Measurements from ENCODE around the gene APLN.
A peak's percentile ranks its signal among the peaks of the same experiment; 100 is the strongest.

APLN gene

GRCh38 chrX:129654652-129655546 is at the start of gene APLN:
Gene APLN (minus strand): TSS chrX:129654956. CDS start chrX:129654630, 326 bp downstream.
- no peak for DNase-seq

GRCh38 chrX:129704491-129704890 is 49.7 kb upstream of the APLN start:
- no peak for DNase-seq

DNA sequence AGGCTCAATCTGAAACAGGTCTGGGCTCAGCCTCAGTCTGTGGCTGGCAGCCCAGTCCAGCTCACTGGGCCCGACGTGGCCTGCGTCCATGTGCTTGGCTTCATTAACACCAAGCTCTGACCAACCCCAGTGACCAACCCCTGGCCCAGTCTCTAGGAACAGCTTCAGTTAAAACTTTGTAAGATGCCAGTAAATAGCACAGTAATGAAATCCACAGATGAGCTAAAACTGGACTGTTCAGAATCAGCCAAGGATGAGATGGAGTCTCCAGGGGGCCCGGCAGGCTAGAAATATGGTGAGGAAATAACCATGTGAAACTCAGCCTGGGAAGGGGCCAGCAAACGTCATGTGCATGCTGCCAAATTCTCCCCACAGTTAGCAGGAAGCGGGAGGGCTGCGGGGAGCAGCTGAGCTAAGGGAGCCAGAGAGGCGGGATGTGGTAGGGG is 46.9 kb upstream of the APLN start:
- DNase-seq: no peak

GRCh38 chrX:129700536-129700935 is 45.8 kb upstream of the APLN start:
- no peak for DNase-seq

DNA sequence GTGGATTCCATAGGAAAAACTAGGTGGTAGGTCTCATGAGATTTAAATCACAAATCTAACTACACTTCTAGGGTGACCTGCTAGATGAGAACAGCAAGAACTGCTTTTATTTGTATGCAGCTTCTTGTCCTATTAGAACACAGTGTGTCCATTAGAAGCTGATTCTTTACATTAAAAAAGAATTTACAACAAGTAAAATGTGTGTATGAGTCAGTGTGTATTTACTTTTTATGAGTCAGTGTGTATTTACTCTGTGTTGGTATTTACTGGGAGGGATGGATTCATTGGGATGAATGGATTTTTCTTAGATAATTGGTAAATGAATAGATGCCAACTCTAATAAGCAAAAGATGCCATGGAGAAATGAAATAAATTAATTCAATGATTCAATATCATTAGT is 43.4 kb upstream of the APLN start:
- no peak for DNase-seq

DNA sequence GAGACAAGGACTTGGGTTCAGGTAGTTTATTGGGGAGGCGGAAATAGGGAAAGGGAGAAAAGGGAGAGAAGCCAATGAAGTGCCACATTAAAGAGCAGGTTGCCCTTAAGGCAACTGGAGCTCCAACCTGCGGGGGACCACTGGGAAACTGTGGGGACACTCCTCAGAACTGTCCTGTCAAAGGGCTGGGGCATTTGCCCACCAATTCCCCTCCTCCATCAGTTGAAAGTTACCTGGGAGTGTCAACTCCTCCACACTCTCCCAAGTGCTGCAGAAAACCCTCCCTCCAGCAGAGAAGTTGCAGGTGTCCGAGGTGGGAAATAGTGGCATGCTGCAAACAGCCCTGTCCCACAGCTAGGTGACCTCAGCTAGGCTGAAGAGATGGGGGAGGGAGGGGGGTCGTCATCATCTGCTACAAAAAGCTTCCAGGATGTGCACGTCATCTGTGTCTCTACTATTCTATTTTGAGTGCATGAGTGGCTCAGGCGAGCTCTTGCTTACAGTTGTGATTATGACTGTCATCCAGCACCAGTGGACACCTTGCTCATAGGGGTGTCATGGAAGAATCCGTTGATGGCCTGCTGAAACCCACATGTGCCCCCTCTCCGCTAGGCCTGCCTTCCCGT is 42.6 kb upstream of the APLN start:
- DNase-seq: no peak

DNA sequence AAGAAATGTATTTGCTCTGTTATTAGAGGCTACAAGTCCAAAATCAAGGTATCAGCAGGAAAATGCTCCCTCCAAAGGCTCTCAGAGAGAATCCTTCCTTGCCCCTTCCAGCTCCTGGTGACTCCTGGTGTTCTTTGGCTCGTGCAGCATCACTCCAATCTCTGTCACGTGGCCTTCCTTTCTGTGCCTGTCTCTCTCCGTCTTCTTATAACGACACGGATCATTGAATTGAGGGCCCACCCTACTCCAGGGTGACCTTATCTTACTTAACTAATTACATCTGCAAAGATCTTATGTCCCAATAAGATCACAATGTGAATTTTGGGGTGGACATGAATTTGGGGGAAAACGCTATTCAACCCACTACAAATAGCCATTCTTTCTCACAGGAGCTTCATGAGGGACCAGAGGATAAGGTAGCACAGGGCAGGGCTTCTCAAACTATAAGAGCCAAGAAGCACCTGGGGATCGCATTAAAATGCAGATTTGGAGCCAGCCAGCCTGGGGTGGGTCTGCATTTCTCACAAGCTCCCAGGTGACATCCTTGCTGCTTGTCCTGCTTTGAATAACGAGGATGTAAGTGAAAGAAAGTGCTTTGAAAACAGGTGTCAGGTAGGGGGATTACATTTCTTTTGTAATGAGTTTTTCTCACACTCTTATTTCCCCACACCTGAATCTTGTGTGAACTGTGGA is 41.9 kb upstream of the APLN start:
- no peak for DNase-seq

- no peak for DNase-seq
Measured at GRCh38 chrX:129695937-129696336, 41.2 kb upstream of the APLN start.

DNA sequence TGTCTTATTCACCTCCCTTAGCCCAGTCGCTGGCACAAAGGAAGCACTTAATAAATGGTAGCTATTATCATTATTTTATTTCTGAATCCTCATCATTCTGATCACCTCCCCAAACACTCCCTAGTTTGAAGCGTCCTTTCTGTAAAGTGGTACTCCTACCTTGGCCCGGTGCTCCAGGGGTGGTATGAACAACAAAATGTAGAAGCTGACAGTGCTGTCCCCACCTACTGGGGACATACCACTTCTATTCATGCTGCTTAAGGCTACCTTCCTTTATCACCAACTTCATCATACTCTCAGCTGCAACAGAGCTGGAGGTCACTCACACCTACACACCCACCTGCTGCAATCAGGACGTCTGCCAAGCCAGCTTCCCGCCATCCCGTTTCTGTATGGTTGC is 40.8 kb upstream of the APLN start:
- no peak for DNase-seq

GRCh38 chrX:129694805-129695204 is 40.0 kb upstream of the APLN start:
- no peak for DNase-seq

GRCh38 chrX:129693354-129693753 is 38.6 kb upstream of the APLN start:
- DNase-seq: no peak

DNA sequence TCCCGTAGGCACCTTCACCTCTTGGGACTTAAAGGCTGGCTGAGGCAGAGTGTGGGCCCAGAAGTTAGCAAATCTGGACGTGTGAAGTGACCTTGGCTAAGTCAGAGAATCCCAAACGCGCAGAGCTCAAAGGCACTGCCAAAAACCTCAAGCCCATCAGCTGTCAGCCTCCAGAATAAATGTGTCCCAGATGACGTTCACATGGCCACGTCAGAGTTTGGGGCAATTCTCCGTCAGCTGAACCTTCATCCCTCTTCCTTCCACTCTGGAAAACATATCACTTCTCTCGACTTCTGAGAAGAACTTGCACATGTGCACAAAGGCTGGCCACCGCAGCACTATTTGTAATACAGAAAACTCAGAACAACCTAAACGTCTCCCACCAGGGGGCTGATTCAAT is 35.7 kb upstream of the APLN start:
- DNase-seq: no peak

GRCh38 chrX:129689796-129690195 is 35.0 kb upstream of the APLN start:
- no peak for DNase-seq

GRCh38 chrX:129688097-129688496 is 33.3 kb upstream of the APLN start:
- DNase-seq: no peak

DNA sequence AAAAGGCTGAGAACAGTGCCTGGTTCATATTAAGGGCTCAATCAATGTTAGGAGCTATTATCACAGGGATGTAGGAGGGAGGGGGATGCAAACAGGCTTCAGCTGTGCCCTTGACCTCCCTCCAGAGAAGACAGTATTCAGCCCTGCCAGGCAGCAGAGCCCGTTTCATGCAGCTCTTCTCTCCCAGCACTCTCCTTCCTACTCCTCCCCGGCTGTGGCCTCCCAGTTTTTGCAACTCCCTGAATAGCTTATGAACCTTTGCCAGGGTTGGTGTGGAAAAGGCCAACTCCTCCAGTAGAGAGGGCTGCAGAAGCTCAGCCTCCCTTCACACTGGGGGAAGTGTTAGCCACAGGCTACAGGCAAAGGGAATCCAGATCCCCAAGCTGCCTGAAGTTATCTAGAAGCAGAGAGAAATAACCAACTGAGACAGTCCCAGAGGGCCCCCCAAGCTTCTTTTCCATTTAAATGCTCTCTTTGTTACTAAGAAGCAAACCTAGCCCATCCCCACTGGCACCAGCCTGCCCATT is 31.7 kb upstream of the APLN start:
- no peak for DNase-seq

- no peak for DNase-seq
Measured at GRCh38 chrX:129682979-129683378, 28.2 kb upstream of the APLN start.

- DNase-seq: no peak
Measured at GRCh38 chrX:129679901-129680300, 25.1 kb upstream of the APLN start.

DNA sequence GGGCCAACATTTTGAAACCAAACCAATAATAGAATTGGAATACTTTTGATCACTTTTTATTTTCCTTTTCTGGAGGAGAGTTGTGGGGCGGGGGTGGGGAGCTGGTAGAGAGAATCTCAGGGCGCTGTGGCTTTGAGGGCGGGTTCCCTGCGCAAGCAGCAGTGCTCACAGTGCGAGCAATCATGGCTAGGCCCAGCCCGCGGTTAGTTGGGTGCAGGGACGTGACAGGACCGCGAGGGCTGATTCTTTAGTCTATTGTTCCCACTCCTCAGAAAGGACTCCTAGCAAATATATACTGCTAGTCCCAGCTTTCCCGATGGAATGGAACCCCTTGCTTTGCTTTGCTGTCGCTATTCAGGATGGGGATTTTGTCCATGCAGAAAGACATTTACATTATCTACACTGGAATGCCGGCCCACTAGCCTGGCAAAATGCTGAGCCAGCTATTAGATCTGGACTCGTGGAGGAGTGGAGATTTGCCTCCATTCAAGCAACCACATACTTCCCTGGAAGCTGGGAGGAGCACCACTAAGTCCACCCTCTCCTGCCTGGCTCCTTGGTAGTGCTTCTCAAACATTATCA is 23.9 kb upstream of the APLN start:
- no peak for DNase-seq

DNA sequence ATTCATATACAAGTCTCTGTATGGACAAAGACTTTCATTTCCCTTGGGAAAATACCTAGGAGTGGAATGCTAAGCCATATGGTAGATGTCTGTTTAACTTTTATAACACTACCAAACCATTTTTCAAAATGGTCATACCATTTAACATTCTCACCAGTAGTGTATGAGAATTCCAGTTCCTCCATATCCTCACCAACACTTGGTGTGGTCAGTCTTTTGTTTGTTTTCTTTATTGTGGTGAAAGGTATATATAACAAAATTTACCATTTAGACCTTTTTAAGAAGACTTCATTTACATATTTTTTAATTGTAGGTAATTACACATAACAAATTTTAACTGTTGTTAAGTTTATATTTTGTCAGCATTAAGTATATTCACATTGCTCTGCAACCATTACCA is 12.7 kb upstream of the APLN start:
- no peak for DNase-seq

DNA sequence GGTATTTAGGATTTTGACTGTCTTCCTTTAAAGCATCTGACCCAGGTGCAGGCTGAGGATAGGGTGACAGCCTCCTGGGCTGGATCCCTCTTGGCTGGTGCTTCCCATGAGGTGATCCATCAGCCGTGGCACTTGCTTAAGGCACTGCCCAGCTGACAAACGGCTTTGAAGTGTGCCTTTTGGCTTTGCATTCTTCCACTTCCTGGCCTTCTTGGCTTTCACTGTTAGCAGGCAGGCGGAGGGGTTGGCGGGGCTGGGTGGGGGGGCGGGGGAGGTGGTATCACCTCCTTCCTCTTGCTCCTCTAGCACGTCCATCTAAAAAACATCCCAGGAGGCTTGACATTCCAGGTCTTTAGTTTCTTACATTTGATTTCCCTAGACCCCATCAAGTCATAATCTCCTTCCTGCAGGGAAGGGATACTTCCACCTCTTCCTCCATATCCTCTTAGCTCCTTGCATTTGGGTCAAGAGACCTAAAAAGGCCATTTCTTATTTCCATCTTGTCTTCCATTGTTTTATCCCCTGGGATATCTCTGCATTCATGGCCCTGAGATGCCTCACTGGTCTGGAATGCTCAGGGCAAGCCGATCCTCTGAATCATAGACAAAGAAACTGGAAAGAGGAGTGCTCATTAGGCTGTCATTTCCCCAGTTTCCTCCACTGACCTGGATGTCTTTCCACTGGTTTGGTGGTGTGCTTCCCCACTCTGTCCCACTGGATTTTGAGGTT is 11.3 kb upstream of the APLN start:
- DNase-seq: peak; percentile 6

GRCh38 chrX:129663171-129663570 is 8.4 kb upstream of the APLN start:
- no peak for DNase-seq

DNA sequence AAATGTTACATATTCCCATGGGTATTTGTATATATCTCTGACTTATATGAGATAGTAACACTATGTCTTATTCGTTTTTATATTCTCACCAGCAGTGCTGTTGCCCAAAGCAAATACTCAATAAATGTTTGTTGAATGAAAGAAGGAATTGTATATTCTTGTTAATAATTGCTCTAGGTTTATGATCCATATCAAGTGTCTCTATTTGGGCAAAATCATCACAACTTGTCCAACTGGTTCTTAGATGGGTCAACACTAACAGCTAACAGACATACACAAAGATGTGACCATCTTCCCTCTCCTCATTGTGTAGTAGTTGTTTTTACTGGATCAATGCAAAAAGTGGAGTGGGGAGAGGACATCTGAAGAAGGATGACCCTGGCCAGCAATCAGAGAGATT is 6.6 kb upstream of the APLN start:
- DNase-seq: no peak

DNA sequence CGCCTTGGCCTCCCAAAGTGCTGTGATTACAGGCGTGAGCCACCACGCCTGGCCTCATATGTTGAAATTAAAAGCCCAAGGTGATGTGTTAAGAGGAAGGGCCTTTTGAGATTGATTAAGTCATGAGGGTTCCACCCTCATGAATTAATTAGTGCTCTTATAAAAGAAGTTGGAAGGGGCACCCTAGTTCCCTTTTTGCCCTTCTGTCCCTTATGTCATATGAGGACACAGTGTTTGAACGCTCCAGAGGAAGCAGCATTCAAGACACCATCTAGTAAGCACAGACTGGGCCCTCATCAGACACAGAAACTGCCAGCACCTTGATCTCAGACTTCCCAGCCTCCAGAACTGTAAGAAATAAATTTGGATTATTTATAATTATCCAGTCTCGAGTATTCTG is 5.1 kb upstream of the APLN start:
- no peak for DNase-seq
